ENCODE data around the gene PPME1.

Gene PPME1

GRCh38 chr11:74185695-74186094, 14.6 kb downstream of the PPME1 start:
- WGBS, 2 experiments (ENCODE audit: insufficient coverage in 2 of 2), result 100% methylated on average over 1 of the region's 2 CpGs; no CpG with 5 or more reads in 1 of the 2 experiments
- Histone ChIP-seq H3K9me3 (ENCODE audit: control insufficient read depth, low read length) (no peaks in the 10 kb centered on the region), H3K36me3 (ENCODE audit: control insufficient read depth, insufficient read depth, low read length) (peaks cover 18% of the 10 kb centered on the region), H3K4me3 (ENCODE audit: extremely low read depth, insufficient read depth, low read length, poor library complexity, severe bottlenecking) (no peak overlapping the region), H3K4me1 (ENCODE audit: control insufficient read depth, insufficient read depth, low read length, poor library complexity, severe bottlenecking) (no peaks in the 10 kb centered on the region), H3K27ac (ENCODE audit: low read depth, low read length, severe bottlenecking) (no peak overlapping the region)

- peaks cover 17% of the 10 kb centered on the region for H3K36me3 ChIP-seq (ENCODE audit: control insufficient read depth, insufficient read depth, low read length)
- H3K27ac ChIP-seq (ENCODE audit: low read depth, low read length, severe bottlenecking), result no peak overlapping the region
- H3K4me1 ChIP-seq (ENCODE audit: control insufficient read depth, insufficient read depth, low read length, poor library complexity, severe bottlenecking), result no peaks in the 10 kb centered on the region
- H3K4me3 ChIP-seq (ENCODE audit: extremely low read depth, insufficient read depth, low read length, poor library complexity, severe bottlenecking), result no peak overlapping the region
- no peaks in the 10 kb centered on the region for H3K9me3 ChIP-seq (ENCODE audit: control insufficient read depth, low read length)
Measured at GRCh38 chr11:74195828-74196227, 24.7 kb downstream of the PPME1 start.

DNA sequence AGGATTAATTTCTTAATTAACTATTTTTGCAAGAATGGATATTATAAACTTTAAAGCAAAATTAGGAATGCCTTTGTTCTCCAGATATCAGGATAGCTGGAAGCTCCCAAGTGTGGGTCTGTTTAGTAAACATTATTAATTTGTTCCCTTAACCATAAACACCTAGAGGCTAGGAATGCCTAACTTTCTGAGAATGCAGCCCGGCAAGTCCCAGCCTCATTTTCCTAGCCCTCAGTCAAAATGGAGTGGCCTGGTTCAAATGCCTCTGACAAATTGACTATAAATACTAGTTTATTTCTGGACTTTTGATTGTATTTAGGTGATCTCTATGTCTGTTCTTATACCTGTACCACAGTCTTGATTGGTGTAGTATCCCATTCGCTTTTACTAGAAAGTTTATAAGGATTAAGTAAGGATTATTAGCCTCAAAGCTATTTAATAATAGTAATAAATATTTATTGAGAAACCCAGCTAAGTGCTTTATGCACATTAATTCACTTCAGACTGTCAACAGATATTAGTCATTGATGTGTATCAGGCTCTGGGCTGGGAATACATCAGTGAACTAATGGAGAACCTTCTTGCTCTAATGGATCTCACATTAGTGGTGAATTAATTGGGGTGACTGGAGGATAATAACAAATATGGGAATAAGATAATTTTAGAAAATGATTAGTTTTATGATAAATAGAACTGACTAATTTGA, 25.8 kb downstream of the PPME1 start:
- 86% methylated on average over 1 of the region's 2 CpGs; no CpG with 5 or more reads in 1 of the 2 experiments for WGBS, 2 experiments (ENCODE audit: insufficient coverage in 2 of 2)

DNA sequence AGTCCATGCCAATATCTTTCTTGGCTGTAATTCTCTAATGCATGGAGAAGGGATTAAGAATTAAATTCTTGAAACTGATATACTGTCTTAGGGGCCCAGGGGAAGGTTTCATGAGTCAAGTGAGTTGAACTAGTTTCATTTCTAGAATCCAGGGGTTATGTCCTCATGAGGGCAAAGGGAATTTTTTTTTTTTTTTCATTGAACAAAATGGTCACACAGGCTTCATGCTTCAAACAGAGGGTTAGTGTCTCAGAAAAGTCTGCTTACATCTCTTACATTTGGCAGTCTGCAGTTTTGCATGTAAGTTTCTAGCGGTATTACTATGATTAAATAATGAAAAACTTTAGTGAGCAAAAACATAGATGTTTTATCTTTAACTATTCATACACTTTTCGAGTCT, 32.9 kb downstream of the PPME1 start:
- H3K4me1 ChIP-seq (ENCODE audit: control insufficient read depth, insufficient read depth, low read length, poor library complexity, severe bottlenecking), result no peaks in the 10 kb centered on the region
- no peaks in the 10 kb centered on the region for H3K9me3 ChIP-seq (ENCODE audit: control insufficient read depth, low read length)
- H3K36me3 ChIP-seq (ENCODE audit: control insufficient read depth, insufficient read depth, low read length), result peaks cover 37% of the 10 kb centered on the region
- H3K27ac ChIP-seq (ENCODE audit: low read depth, low read length, severe bottlenecking), result no peak overlapping the region
- H3K4me3 ChIP-seq (ENCODE audit: extremely low read depth, insufficient read depth, low read length, poor library complexity, severe bottlenecking), result no peak overlapping the region
- WGBS, 2 experiments (ENCODE audit: insufficient coverage in 2 of 2), result no CpG with 5 or more reads among the region's 2 CpGs

More for the DNA sequence above, 25.8 kb downstream of the PPME1 start:
- H3K36me3 ChIP-seq (ENCODE audit: control insufficient read depth, insufficient read depth, low read length), result peaks cover 9% of the 10 kb centered on the region
- no peaks in the 10 kb centered on the region for H3K4me1 ChIP-seq (ENCODE audit: control insufficient read depth, insufficient read depth, low read length, poor library complexity, severe bottlenecking)
- no peaks in the 10 kb centered on the region for H3K9me3 ChIP-seq (ENCODE audit: control insufficient read depth, low read length)
- H3K4me3 ChIP-seq (ENCODE audit: extremely low read depth, insufficient read depth, low read length, poor library complexity, severe bottlenecking), result no peak overlapping the region
- H3K27ac ChIP-seq (ENCODE audit: low read depth, low read length, severe bottlenecking), result no peak overlapping the region

- Histone ChIP-seq H3K9me3 (ENCODE audit: control insufficient read depth, low read length) (no peaks in the 10 kb centered on the region), H3K4me1 (ENCODE audit: control insufficient read depth, insufficient read depth, low read length, poor library complexity, severe bottlenecking) (no peaks in the 10 kb centered on the region), H3K27ac (ENCODE audit: low read depth, low read length, severe bottlenecking) (no peak overlapping the region), H3K4me3 (ENCODE audit: extremely low read depth, insufficient read depth, low read length, poor library complexity, severe bottlenecking) (no peak overlapping the region), H3K36me3 (ENCODE audit: control insufficient read depth, insufficient read depth, low read length) (peaks cover 42% of the 10 kb centered on the region)
- WGBS, 2 experiments (ENCODE audit: insufficient coverage in 2 of 2), result 90 to 93% methylated on average over 1 of the region's 1 CpG
Measured at GRCh38 chr11:74204701-74205100, 33.6 kb downstream of the PPME1 start.

DNA sequence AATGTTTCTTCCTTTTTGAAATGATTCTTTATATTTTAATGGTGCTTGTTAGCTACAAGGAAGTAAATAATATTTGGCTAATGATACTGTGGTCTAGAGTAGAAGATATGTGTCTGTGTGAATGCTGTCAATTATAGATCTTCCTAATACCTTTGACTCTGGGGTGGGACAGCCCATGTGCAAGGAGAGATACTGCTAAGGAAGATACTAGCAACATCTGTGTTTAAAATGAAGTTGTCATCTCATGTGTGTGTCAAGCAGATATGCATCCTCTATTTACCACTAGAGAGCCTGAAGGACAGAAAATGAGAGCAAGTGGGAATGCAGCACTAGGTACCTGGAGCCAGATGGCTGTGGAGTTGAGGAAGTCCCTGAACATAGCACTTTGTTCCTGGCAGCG, 34.1 kb downstream of the PPME1 start:
- WGBS, 2 experiments (ENCODE audit: insufficient coverage in 2 of 2), result no CpG with 5 or more reads among the region's 1 CpG
- no peaks in the 10 kb centered on the region for H3K4me1 ChIP-seq (ENCODE audit: control insufficient read depth, insufficient read depth, low read length, poor library complexity, severe bottlenecking)
- no peak overlapping the region for H3K4me3 ChIP-seq (ENCODE audit: extremely low read depth, insufficient read depth, low read length, poor library complexity, severe bottlenecking)
- peaks cover 45% of the 10 kb centered on the region for H3K36me3 ChIP-seq (ENCODE audit: control insufficient read depth, insufficient read depth, low read length)
- no peaks in the 10 kb centered on the region for H3K9me3 ChIP-seq (ENCODE audit: control insufficient read depth, low read length)
- no peak overlapping the region for H3K27ac ChIP-seq (ENCODE audit: low read depth, low read length, severe bottlenecking)

- Histone ChIP-seq H3K36me3 (ENCODE audit: control insufficient read depth, insufficient read depth, low read length) (peaks cover 49% of the 10 kb centered on the region), H3K9me3 (ENCODE audit: control insufficient read depth, low read length) (no peaks in the 10 kb centered on the region), H3K4me3 (ENCODE audit: extremely low read depth, insufficient read depth, low read length, poor library complexity, severe bottlenecking) (no peak overlapping the region), H3K27ac (ENCODE audit: low read depth, low read length, severe bottlenecking) (no peak overlapping the region), H3K4me1 (ENCODE audit: control insufficient read depth, insufficient read depth, low read length, poor library complexity, severe bottlenecking) (no peaks in the 10 kb centered on the region)
- WGBS, 2 experiments (ENCODE audit: insufficient coverage in 2 of 2), result 86% methylated on average over 1 of the region's 1 CpG
Measured at GRCh38 chr11:74206746-74207145, 35.7 kb downstream of the PPME1 start.

DNA sequence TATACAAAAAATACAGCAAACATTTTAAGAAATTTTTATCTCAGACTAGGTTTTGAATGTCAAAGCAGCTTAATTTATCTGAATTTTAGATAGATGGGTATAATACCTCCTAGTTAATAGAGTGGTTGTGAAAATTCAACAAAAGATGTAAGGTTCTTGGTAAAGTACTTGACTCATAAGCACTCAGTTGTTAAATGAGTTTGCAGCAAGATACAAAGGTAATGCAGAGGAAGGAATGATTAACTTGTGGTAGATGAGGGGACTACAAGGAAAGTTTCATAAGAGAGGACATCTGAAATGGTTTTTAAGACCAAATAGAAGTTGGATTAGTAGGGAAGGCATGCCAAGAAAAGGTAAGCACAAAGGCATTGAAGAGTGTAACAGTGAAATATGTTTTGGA, 37.4 kb downstream of the PPME1 start:
- H3K36me3 ChIP-seq (ENCODE audit: control insufficient read depth, insufficient read depth, low read length), result peaks cover 64% of the 10 kb centered on the region
- H3K9me3 ChIP-seq (ENCODE audit: control insufficient read depth, low read length), result no peaks in the 10 kb centered on the region
- no peak overlapping the region for H3K4me3 ChIP-seq (ENCODE audit: extremely low read depth, insufficient read depth, low read length, poor library complexity, severe bottlenecking)
- no peak overlapping the region for H3K27ac ChIP-seq (ENCODE audit: low read depth, low read length, severe bottlenecking)
- no peaks in the 10 kb centered on the region for H3K4me1 ChIP-seq (ENCODE audit: control insufficient read depth, insufficient read depth, low read length, poor library complexity, severe bottlenecking)

DNA sequence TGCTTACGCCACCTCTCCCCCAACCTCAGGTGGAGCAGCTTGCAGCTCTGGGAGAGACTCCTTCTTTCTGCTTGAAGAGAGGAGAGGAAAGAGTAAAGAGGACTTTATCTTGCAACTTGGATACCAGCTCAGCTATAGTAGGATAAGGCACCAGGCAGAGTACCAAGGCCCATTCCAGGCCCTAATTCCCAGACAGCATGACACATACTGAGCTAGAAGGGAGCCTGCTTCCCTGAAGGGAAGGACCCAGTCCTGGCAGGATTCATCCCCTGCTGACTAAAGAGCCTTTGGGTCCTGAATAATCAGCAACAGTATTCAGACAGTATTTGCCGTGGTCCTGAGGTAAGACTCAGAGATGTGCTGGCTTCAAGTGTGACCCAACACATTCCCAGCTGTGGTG, 41.4 kb downstream of the PPME1 start:
- no peak overlapping the region for H3K27ac ChIP-seq (ENCODE audit: low read depth, low read length, severe bottlenecking)
- 100% methylated on average over 1 of the region's 2 CpGs for WGBS, 2 experiments (ENCODE audit: insufficient coverage in 2 of 2)
- H3K4me3 ChIP-seq (ENCODE audit: extremely low read depth, insufficient read depth, low read length, poor library complexity, severe bottlenecking), result no peak overlapping the region
- H3K9me3 ChIP-seq (ENCODE audit: control insufficient read depth, low read length), result no peaks in the 10 kb centered on the region
- peaks cover 42% of the 10 kb centered on the region for H3K36me3 ChIP-seq (ENCODE audit: control insufficient read depth, insufficient read depth, low read length)
- H3K4me1 ChIP-seq (ENCODE audit: control insufficient read depth, insufficient read depth, low read length, poor library complexity, severe bottlenecking), result no peaks in the 10 kb centered on the region

DNA sequence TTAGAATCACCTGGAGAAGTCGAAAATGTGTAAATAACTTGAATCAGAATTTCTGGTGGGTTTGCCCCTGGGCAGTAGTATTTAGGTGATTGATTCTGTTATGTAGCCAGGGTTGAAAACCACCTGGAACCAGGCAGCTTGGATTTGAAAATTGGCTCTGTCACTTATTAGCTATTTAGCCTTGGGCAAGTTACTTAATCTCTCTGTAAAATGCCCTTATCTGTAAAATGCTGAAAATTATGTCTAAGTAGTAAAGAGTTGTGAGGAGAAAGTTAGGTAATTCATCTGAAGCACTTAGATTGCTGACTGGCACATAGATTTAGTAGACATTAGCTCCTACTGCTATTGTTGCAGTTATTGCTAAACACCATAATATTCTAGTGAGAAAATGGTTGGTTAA, 49.3 kb downstream of the PPME1 start:
- Histone ChIP-seq H3K36me3 (ENCODE audit: control insufficient read depth, insufficient read depth, low read length) (peaks cover 2% of the 10 kb centered on the region), H3K27ac (ENCODE audit: low read depth, low read length, severe bottlenecking) (no peak overlapping the region), H3K4me1 (ENCODE audit: control insufficient read depth, insufficient read depth, low read length, poor library complexity, severe bottlenecking) (no peaks in the 10 kb centered on the region), H3K4me3 (ENCODE audit: extremely low read depth, insufficient read depth, low read length, poor library complexity, severe bottlenecking) (no peak overlapping the region), H3K9me3 (ENCODE audit: control insufficient read depth, low read length) (no peaks in the 10 kb centered on the region)
- WGBS, 2 experiments (ENCODE audit: insufficient coverage in 2 of 2), result 100% methylated on average over 1 of the region's 1 CpG; no CpG with 5 or more reads in 1 of the 2 experiments

- H3K27ac ChIP-seq (ENCODE audit: low read depth, low read length, severe bottlenecking), result no peak overlapping the region
- H3K36me3 ChIP-seq (ENCODE audit: control insufficient read depth, insufficient read depth, low read length), result peaks cover 6% of the 10 kb centered on the region
- H3K4me1 ChIP-seq (ENCODE audit: control insufficient read depth, insufficient read depth, low read length, poor library complexity, severe bottlenecking), result no peaks in the 10 kb centered on the region
- 100% methylated on average over 1 of the region's 1 CpG; no CpG with 5 or more reads in 1 of the 2 experiments for WGBS, 2 experiments (ENCODE audit: insufficient coverage in 2 of 2)
- no peak overlapping the region for H3K4me3 ChIP-seq (ENCODE audit: extremely low read depth, insufficient read depth, low read length, poor library complexity, severe bottlenecking)
- H3K9me3 ChIP-seq (ENCODE audit: control insufficient read depth, low read length), result no peaks in the 10 kb centered on the region
Measured at GRCh38 chr11:74221816-74222215, 50.7 kb downstream of the PPME1 start.

Data from mesodermal cell (in vitro differentiated cells).